GM18858 (cell line): ENCODE measurements around the gene IL13.

ENCODE experiments used
- ATAC-seq: cut with Tn5 transposase; IDR thresholded peaks from one replicate; pipeline ENCODE4 v1.9.1; 2021; ENCODE audit not compliant: unreplicated experiment

The IL13 gene

DNA sequence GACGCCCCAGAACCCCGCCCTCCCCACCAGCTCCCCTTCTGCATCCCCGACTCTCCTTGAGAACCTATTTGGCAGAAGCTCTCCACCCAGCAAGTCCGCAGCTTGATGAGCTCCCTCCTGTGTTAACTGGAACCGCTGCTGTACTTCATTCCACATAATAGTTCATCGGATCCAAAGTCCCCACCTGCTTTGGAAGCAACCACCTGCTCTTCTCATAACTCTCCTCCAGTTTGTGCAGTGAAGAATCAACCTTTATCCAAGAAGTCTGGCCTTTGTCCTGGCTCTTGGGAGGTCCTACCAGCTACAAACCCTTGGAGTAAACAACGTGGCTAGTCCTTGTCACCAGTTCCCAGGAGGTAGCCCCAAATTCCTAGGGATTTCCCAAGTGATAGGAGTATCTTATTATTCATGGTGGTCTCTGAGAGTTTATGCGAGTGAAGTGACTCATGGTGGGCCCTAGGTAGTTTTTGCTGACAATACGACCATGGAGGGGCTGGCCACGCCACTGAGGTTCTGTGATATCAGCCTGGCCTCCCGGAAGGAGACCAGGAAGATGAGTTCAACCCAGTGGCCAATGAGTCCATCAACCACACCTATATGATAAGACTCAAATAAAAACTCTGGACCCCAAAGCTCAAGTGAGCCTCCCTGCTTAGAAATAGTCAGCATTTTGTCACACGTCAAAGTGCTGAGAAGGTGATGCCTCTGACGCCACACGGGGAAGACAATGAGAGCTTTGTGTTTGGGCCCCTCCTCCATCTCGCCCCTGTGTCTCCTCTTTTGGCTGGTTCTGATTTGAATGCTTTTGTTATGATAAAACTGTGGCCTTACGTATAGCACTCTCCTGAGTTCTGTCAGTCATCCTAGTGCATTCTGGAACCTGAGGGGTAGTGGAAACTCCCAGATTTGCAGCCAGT is 12.3 kb downstream of the IL13 start:
- ATAC-seq, result no peak

DNA sequence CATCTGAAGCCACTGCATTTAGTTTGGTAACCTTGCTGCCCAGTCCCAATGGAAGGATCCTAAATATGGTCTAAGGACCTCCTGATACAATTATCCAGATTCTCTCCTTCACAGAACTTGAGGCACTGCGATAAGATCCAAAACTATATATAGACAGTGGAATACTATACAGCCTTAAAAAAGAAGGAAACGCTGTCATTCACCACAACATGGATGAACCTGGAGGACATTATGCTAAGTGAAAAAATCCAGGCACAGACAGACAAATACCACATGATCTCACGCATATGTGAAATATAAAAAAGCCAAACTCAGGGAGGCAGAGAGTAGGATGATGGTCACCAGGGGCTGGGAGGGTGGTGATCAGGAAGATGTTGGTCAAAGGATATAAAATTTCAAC is 13.0 kb downstream of the IL13 start:
- no peak for ATAC-seq

DNA sequence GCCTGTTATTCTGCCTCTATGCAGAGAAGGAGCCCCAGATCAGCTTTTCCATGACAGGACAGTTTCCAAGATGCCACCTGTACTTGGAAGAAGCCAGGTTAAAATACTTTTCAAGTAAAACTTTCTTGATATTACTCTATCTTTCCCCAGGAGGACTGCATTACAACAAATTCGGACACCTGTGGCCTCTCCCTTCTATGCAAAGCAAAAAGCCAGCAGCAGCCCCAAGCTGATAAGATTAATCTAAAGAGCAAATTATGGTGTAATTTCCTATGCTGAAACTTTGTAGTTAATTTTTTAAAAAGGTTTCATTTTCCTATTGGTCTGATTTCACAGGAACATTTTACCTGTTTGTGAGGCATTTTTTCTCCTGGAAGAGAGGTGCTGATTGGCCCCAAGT is 15.5 kb downstream of the IL13 start:
- ATAC-seq, result no peak

DNA sequence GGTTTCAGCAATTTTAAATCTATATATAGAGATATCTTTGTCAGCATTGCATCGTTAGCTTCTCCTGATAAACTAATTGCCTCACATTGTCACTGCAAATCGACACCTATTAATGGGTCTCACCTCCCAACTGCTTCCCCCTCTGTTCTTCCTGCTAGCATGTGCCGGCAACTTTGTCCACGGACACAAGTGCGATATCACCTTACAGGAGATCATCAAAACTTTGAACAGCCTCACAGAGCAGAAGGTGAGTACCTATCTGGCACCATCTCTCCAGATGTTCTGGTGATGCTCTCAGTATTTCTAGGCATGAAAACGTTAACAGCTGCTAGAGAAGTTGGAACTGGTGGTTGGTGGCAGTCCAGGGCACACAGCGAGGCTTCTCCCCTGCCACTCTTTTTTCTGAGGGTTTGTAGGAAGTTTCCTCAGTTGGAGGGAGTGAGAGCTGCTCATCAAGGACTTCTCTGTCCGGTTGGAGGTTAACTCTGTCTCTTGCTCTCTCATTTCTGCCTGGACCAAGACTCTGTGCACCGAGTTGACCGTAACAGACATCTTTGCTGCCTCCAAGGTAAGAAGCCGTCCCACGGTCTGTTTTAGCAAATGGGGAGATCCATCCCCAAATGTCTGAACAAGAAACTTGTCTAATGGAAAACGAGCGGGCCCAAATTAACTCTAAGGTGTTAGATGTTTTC is 16.1 kb downstream of the IL13 start, which contains the start of gene IL4:
Gene IL4, plus strand, starts transcription at position 51 of the 692 bp plus-strand sequence. Its CDS starts 62 bp downstream, at position 113.
- ATAC-seq, result no peak

DNA sequence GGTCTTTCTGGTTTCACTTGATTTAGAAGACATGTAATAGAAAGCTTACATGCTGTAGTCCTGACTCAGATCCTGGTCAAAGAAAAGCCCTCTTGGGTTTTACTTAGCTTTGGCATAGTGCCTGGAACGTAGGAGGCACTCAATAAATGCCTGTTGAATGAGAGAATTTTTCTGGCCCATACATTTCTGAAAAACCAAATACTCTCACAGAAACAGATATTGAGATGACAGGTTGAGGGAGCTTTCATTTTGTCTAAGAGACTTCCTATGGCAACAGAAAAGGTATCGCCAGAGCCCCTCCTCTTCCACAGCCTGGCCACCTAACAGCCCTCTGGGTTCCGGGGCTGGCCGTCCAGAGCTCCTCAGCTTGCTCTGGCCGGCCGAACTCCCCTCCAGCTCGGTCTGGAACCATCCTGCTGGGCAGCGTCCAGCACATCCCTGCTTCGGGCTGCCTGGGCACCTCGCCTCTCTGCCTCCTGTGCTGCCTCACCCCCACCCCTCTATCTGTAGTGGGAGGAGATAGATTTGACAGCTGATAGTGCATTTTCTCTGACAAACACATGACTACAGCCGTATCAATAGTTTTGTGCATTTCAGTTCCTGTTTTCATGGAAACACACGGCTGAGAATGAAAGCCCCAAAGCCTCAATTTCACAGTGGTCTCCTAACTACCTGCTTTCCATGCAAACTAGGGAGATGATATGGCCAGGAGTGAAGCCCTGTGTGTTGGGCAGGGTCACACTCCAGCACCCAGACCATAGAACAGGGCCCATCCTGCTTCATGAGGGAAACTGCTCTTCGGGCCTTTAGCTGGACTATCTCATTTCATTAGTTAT is 16.9 kb downstream of the IL13 start:
- ATAC-seq, result peak; percentile 73

DNA sequence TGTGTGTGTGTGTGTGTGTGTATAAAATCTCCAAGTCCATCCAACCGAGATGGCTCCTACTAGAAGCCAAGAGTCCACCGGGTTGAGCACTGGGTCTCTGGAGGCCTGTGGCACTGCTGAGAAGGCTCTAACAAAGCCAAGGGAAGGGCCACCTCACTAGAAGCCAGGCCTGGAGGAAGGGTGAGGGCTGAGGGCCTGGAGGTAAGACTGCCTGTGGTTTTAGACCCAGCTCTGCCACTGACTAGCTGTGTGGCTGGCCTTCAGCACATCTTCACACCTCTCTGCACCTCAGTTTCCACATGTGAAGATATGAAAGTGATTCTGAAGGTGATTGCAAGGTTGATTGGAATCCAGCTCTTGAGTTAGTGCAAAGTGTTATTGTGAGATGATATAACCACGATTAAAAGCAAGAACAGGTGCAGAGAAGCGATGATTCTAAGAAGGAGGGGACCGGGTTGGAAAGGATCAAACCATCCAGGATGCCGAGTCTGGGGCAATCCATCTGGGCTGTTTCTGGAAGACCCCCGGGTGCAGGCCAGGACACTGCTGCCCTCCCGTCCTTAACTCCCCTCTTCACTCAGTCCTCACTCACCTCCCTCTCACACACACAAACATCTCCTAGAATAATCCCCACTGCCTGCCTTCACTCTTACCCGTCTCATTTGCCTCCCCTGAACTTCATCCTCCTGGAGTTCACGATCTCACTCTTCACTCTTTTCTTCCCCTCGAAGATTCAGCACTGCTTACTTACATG is 18.1 kb downstream of the IL13 start:
- ATAC-seq, result no peak

DNA sequence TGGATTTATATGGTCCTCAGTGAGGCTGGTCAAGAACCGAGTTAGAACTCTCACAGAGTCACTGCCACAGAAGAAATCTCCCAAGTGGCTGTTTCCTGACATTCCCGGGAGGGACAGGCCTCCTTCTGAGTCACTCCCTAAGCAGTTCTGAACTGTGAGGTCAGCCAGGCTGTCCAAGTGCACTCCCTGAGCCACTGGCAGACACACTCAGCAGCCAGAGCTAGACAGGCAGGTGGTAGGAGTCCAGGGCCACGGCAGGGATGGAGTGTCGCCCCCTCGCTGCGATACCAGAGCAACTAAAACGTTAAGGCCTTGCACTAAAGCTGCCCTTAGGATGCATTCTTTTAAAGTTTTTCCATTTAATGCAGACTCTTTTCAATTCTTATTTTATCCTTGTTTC is 19.2 kb downstream of the IL13 start:
- no peak for ATAC-seq

DNA sequence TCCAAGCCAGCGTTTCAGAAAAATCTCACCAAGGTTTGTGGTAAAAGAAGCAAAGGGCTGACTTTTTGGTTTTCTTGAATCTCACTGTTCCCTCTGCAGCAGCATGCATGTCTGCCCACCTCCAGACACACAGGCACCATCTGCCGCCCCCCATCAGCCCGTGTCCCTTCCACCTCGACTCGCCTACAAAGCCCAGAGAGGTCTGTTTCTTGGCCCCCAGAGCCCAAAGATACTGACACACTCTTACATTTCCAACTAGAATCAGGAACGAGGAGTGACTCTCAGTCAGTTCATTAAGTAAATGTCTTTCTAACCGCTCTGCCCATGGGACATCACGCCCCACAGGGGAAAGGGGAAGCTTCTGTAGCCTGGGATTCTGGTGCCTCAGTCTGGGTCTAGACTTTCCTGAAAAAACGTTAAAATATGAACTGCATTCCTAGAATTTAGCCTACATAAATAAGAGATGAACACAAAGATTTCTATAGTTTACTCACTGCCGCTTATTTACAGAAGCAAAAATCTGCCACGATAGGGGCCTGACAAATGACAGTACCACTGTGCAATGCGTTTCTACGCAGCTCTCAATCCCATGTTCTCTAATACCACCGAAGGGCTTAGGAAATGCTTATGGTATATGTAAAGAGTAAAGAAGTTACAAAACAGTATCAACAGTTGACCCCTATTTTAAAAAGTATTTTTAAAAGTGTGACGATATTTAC is 19.9 kb downstream of the IL13 start:
- no peak for ATAC-seq

DNA sequence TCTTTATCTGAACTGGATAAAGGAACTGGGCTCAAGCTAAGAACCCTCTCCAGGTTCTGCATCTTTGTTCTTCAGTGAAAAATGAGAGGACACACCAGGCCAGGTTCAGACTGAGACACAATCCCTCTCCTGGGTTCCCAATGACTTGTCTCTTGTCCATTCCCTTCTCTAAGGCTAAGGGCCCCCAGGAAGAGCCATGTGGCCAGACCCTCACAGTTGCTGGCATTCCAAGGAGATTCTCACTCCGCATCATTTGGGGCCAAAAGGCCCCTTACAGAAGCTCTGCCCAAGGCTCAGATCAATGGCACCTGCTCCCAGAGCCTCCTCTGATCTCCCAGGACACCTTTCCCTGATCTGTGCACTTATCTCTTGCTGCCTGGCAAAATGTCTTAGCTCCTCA is 20.8 kb downstream of the IL13 start:
- ATAC-seq, result no peak

DNA sequence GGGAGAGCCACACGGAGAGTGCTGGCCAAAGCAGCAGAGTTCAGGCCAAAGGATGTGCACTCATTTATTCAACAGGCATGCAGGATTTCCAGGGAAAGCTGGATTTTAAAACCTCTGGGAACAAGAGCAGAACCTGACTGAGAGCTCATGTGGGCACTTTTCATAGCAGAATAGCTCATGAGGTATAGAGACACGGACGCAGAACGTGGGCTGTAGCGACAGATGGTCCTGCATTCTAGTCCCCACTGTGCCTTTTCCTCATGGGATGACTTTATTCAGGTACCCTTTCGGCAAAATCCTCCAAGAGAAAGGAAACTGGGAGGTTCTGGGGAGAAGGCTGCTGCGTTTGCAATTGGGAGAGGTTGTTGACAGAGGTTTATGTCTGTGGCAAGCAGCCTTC is 21.2 kb downstream of the IL13 start:
- no peak for ATAC-seq

DNA sequence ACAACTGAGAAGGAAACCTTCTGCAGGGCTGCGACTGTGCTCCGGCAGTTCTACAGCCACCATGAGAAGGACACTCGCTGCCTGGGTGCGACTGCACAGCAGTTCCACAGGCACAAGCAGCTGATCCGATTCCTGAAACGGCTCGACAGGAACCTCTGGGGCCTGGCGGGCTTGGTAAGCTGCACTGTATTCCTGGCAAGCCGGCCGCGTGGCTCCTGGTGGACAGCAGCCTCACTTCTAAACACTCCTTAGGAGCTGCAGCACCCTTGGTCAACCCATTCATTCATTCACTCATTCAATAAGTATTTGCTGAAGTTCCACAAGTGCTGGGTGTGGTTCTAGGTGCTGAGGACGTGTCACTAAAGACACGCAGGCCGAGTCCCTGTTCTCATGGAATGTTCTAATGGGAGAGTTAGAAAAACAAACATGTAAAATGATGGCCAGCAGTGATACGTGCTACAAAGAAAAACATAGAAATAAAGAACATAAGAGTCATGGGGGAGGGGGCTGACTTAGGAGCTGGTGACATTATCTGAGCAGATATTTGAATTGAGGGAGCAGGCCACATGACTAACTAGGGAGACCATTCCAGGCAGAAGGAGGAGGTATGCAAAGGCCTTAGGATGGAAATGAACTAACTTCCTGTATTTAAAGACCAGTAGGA is 21.9 kb downstream of the IL13 start:
- ATAC-seq, result no peak

DNA sequence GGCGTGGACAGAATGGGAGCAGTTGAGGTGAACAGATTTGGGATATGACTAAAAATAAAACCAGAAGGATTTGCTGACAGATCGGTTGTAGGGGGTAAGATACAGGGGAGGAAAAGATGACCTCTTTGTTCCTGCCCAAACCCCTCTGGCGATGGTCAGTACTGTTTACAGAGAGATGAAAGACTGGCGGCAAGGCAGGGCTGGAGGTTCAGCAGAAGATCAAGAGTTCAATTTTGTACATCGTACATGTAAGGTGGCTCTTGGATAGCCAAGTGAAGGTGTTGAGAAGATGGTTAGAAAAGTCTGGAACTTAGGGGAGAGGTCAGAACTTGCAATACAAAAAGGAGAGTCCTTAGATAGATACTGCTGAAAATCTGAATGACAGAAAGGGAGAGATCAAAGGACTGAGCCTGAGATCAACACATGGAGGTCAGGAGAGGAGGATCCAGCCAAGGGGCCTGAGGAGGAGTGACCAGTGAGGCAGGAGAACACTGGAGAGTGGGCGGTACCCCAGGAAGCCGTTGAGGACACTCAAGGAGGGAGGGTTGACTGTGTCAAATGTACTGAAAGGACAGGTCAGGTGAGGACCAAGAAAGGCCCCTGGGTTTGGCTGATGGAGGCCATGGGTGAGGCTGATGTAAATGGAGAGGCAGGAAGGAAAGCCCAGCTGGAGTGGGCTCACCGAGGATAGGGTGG is 23.0 kb downstream of the IL13 start:
- ATAC-seq, result no peak

DNA sequence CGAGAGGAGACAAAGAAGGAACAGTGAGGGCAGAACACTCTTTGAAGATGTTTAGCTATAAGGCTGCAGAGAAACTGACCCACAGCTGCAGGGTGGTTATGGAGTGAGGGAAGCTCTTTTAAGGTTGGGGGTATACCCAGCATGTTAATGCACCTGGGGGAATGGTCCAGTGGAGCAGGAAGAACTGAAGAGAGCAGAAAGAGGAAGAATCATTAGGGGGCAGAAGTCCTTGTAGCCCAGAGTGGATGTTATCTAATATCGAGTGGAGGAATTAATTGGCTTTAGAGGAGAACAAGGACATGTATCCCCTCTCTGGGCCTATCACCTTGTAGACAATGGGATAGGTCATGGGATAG is 23.5 kb downstream of the IL13 start:
- ATAC-seq, result no peak

DNA sequence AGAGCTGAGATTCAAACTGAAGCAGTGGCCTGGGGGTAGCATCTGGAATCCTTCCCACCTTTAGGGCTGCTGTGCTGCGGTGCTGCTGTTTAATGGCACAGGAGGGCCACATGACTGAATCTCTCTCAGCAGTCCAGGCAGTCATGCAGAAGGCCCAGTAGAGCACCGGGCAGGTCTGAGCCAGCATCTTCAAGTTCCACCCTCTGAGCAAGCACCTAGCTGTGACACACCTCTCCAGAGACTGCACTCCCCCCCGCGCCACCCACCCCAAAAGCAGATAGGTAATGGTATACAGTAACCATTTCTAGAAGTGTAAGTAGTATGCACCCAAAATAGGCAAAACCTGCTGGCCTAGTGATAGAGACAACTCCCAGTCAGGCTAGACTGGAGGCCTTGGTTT is 24.0 kb downstream of the IL13 start:
- ATAC-seq, result no peak

DNA sequence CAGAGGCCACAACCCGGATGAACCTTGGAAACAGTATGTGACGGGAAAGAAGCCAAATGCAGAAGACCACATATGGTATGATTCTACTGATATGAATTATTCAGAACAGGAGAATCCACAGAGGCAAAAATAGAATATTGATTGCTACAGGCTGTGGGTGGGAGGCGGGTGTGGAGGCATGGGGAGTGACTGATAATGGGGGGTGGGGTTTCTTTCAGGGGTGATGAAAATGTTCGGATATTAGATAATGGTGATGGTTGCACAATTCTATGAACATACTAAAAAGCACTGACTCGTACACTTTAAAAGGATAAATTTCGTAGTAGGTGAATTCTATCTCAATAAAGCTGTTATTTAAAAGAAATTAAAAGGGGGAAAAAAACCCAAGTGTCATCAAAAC is 26.5 kb downstream of the IL13 start:
- no peak for ATAC-seq

DNA sequence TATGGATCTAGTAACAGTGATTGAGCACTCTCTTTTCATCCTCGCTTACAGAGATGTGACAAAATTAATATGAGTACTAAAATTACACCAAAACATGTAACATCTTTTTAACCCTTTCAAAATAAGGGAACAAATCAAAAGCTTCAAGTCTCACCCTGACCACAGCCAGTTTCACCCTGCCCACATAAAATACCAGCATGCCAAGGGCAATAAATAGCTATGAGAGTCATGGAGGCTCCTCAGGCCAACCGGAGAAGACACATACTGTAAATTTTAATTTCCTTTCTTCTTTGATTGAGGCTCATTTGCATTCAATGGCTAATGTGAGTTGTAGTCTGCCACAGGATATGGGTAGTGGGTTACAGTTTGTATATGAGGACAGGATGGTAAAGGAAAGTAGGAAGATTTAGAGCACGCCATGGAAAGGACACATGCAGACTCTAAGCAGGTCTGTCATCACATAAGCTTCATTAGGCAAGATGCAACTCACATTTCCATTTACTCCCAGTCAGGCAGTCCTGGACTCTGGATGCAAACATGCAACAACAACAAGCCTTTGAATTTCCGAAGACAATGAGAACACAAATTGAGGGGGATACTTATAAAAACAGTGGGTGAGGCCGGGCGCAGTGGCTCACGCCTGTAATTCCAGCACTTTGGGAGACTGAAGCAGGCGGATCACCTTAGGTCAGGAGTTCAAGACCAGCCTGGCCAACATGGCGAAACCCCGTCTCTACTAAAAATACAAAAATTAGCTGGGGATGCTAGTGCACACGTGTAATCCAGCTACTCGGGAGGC is 27.1 kb downstream of the IL13 start:
- ATAC-seq, result no peak

DNA sequence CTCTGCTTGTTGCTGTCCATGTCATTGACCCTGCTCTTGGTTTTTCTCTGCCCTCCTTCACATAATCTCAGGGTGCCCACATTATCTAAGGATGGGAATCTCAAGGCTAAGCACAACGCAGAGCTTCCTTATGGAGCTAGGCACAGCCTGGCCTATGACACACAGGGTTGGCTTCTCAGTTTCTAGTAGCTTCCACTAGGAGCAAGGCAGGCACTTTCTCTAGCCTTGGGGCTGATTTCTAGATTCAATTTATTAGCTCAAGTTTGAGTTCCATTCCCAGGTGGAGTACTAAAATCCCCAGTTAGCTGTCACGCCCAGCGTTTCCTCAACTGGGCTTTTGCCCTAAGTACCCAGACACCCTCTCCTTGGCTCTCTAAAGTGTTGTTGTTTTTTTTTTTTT is 28.2 kb downstream of the IL13 start:
- ATAC-seq, result no peak

DNA sequence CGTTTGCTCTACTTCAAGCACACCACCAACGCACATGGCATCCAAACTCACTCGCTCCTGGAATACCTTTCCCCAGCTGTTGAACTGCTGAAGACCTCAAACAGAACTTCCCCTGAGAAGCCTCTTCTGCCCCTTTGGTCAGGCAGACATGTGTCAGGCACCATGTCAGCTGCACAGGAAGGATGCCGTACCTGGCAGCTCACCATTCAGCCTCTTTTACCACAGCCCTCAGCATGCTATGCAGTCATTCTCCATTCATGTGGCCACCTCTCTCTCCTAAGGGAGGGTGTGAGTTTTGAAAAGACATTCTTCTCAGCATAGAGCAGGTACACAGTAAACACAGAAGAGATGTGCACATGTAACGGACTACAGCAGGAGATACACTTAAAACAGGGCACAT is 30.0 kb downstream of the IL13 start:
- ATAC-seq, result no peak
